ENCODE results near the gene KBTBD6. TPM values are rescaled to one million over a fixed set of nuclear protein-coding genes. Genes with fewer than 3 reads are reported as not detected.
"Not testable (repeated sequence)": the region's sequence is repeated elsewhere in the genome, so short reads cannot be mapped to it uniquely, and the experiment has no call there.

The KBTBD6 gene
- total RNA-seq, 5 donors from 2014 or later (not counting 1 experiment from before 2014, with no cell fraction given) = 3.0 to 8.8 (median 7.8) TPM

DNA sequence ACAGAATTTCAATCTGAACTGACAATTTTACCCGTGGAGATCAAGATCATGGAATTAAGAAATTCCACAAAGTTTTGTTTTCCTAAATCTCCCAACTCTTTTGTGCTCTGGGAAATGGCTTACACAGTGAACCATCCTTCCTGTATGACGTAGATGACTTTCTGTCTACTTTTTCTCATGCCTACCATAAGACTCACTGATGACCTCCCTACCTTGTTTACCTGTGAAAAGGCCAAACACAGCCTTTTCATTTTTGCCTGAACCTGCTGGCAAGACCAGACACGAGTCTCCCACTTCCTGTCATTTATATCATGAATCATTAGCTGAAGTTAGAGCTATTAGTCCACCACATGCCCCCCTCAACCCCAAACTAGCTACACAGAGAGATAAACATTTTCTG lies 4.6 kb upstream of the KBTBD6 start:
- H3K27me3 Mint-ChIP-seq = no peaks in the 10 kb centered on the region

GRCh38 chr13:41136396-41137031 lies 3.9 kb upstream of the KBTBD6 start:
- H3K9me3 ChIP-seq = no peaks in the 10 kb centered on the region
- H3K4me1 ChIP-seq (ENCODE audit: control insufficient read depth in 1 of 2, extremely low read depth in 1 of 2, insufficient read depth in 2 of 2, low read length in 2 of 2) = peaks cover 7 to 15% of the 10 kb centered on the region in 2 experiments
- no peaks in the 10 kb centered on the region for H3K27me3 Mint-ChIP-seq
- no peak overlapping the region for H3K27ac Mint-ChIP-seq
- ATAC-seq (replicated peaks in 1 of 4) (no peak), DNase-seq (no peak)
- peaks cover 25 to 29% (median 25%) of the 10 kb centered on the region in 3 donors for H3K4me1 Mint-ChIP-seq
- CTCF ChIA-PET = interaction anchor here in 1 of 2 donors (0.6 kb wide), 1 partner anchor 58 kb away, joined by 3 read pairs; no protein-coding TSS in a partner anchor
- H3K36me3 ChIP-seq (ENCODE audit: control insufficient read depth in 2 of 2, extremely low read depth in 1 of 2, insufficient read depth in 1 of 2, low read length in 1 of 2) = no peaks in the 10 kb centered on the region
- H3K9me3 Mint-ChIP-seq = no peaks in the 10 kb centered on the region
- H3K36me3 Mint-ChIP-seq = peaks cover 14% of the 10 kb centered on the region
- POLR2A ChIA-PET = interaction anchor here in 1 of 2 donors (0.7 kb wide), 1 partner anchor 55 kb away, joined by 7 read pairs; no protein-coding TSS in a partner anchor
- no peak overlapping the region for H3K4me3 ChIP-seq (ENCODE audit: control insufficient read depth in 1 of 2, extremely low read depth in 1 of 2, low read length in 1 of 2)
- no peaks in the 10 kb centered on the region for H3K27me3 ChIP-seq (replicated peaks in 1 of 2; ENCODE audit: control insufficient read depth in 2 of 2, extremely low read depth in 1 of 2, insufficient read depth in 2 of 2, low read length in 1 of 2)
- no peak overlapping the region for H3K27ac ChIP-seq (ENCODE audit: low read length)
- 98% methylated on average over 6 of the region's 9 CpGs for WGBS (ENCODE audit: insufficient coverage)
- H3K4me3 Mint-ChIP-seq = no peak overlapping the region

More for the DNA sequence above, 4.6 kb upstream of the KBTBD6 start:
- no peak overlapping the region for H3K27ac ChIP-seq (ENCODE audit: low read length)
- WGBS (ENCODE audit: insufficient coverage) = 64% methylated on average over 3 of the region's 3 CpGs
- DNase-seq (no peak), ATAC-seq (replicated peaks in 1 of 4) (no peak)
- Mint-ChIP-seq H3K4me3 (no peak overlapping the region), H3K9me3 (no peaks in the 10 kb centered on the region), H3K27ac (no peak overlapping the region), H3K4me1 (peaks cover 19 to 25% (median 19%) of the 10 kb centered on the region in 3 donors), H3K36me3 (peaks cover 14% of the 10 kb centered on the region)
- H3K36me3 ChIP-seq (ENCODE audit: control insufficient read depth in 2 of 2, extremely low read depth in 1 of 2, insufficient read depth in 1 of 2, low read length in 1 of 2) = no peaks in the 10 kb centered on the region
- peaks cover 6 to 8% of the 10 kb centered on the region in 2 experiments for H3K4me1 ChIP-seq (ENCODE audit: control insufficient read depth in 1 of 2, extremely low read depth in 1 of 2, insufficient read depth in 2 of 2, low read length in 2 of 2)
- no peaks in the 10 kb centered on the region for H3K9me3 ChIP-seq
- POLR2A ChIA-PET = interaction anchor here in 1 of 2 donors (0.7 kb wide), 1 partner anchor 54 kb away, joined by 7 read pairs; no protein-coding TSS in a partner anchor
- H3K27me3 ChIP-seq (replicated peaks in 1 of 2; ENCODE audit: control insufficient read depth in 2 of 2, extremely low read depth in 1 of 2, insufficient read depth in 2 of 2, low read length in 1 of 2) = no peaks in the 10 kb centered on the region
- no peak overlapping the region for H3K4me3 ChIP-seq (ENCODE audit: control insufficient read depth in 1 of 2, extremely low read depth in 1 of 2, low read length in 1 of 2)
- CTCF ChIA-PET = interaction anchor here in 1 of 2 donors (0.6 kb wide), 1 partner anchor 58 kb away, joined by 3 read pairs; no protein-coding TSS in a partner anchor

- Histone ChIP-seq H3K27me3 (replicated peaks in 1 of 2; ENCODE audit: control insufficient read depth in 2 of 2, extremely low read depth in 1 of 2, insufficient read depth in 2 of 2, low read length in 1 of 2) (no peaks in the 10 kb centered on the region), H3K27ac (ENCODE audit: low read length) (no peak overlapping the region), H3K4me3 (ENCODE audit: control insufficient read depth in 1 of 2, extremely low read depth in 1 of 2, low read length in 1 of 2) (no peak overlapping the region), H3K4me1 (ENCODE audit: control insufficient read depth in 1 of 2, extremely low read depth in 1 of 2, insufficient read depth in 2 of 2, low read length in 2 of 2) (peaks cover 22 to 33% of the 10 kb centered on the region in 2 experiments), H3K9me3 (no peaks in the 10 kb centered on the region), H3K36me3 (ENCODE audit: control insufficient read depth in 2 of 2, extremely low read depth in 1 of 2, insufficient read depth in 1 of 2, low read length in 1 of 2) (no peaks in the 10 kb centered on the region)
- ChIA-PET CTCF (no interaction called here), POLR2A (no interaction called here)
- Mint-ChIP-seq H3K27me3 (no peaks in the 10 kb centered on the region), H3K9me3 (no peaks in the 10 kb centered on the region), H3K36me3 (peaks cover 14% of the 10 kb centered on the region), H3K4me1 (peaks cover 42 to 45% (median 44%) of the 10 kb centered on the region in 3 donors), H3K27ac (no peak overlapping the region), H3K4me3 (peak overlapping the region; percentile 96 to 99 (median 98))
- DNase-seq (no peak), ATAC-seq (replicated peaks in 1 of 4) (no peak)
- WGBS (ENCODE audit: insufficient coverage) = 96% methylated on average over 6 of the region's 6 CpGs
Measured at GRCh38 chr13:41133951-41134350, 1.3 kb upstream of the KBTBD6 start.

DNA sequence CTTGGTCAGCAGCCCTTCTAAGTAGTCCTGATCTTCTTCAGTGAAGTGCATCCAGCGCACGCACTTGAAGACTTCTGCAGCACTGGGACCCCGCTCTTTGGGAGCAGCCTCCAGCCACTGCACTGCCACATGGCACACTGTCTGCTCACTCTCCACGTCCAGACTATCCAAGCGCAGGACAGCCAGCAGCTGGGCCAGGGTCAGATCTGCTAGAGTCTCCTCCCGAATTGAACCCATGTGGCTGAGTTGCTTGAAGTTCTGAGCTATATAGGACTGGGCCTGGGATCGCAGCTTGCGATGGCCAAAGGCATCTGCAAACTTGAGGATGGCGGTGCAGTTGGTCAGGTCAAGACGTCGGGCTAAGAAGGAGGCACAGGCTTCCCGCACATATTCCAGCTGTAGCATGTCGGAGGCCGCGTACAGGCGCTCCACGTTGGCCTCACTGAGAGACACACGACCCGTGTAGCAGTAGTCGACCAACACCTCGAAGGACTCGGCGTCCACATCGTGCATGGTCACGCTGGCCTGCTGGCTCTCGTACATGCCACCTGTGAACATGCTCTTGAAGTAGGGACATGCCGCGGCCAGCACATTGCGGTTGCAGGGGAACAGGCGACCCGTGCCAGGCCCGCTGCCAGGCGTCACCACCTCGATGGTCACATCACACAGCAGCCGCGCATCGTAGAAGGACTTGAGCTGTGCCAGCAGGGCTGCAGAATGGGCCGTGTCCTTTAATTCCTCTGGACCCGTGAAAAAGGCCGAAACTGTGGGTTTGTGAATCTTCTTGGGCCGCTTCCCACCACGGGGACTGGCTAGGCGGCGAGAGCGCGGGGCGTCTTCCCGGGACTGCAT lies 716 bp downstream of the KBTBD6 start:
- Histone ChIP-seq H3K27ac (ENCODE audit: low read length) (peak overlapping the region; percentile 66), H3K4me3 (ENCODE audit: control insufficient read depth in 1 of 2, extremely low read depth in 1 of 2, low read length in 1 of 2) (peak overlapping the region; percentile 64 to 84), H3K4me1 (ENCODE audit: control insufficient read depth in 1 of 2, extremely low read depth in 1 of 2, insufficient read depth in 2 of 2, low read length in 2 of 2) (peaks cover 24 to 33% of the 10 kb centered on the region in 2 experiments)
- 37% methylated on average over 43 of the region's 48 CpGs for WGBS (ENCODE audit: insufficient coverage)
- Mint-ChIP-seq H3K4me1 (peaks cover 54 to 63% (median 56%) of the 10 kb centered on the region in 3 donors), H3K27ac (peak overlapping the region; percentile 92 to 94), H3K36me3 (peaks cover 13% of the 10 kb centered on the region), H3K4me3 (peak overlapping the region; percentile 96 to 99 (median 98))
- H3K27me3 ChIP-seq (replicated peaks in 1 of 2; ENCODE audit: control insufficient read depth in 2 of 2, extremely low read depth in 1 of 2, insufficient read depth in 2 of 2, low read length in 1 of 2); CTCF ChIA-PET; H3K27me3 Mint-ChIP-seq; H3K36me3 ChIP-seq (ENCODE audit: control insufficient read depth in 2 of 2, extremely low read depth in 1 of 2, insufficient read depth in 1 of 2, low read length in 1 of 2); POLR2A ChIA-PET; H3K9me3 ChIP-seq; H3K9me3 Mint-ChIP-seq; DNase-seq: not testable (repeated sequence)
- peak in 3 of 4 experiments; percentile 3 to 8 (median 7) for ATAC-seq (replicated peaks in 1 of 4)

- H3K27me3 Mint-ChIP-seq; DNase-seq; H3K27ac Mint-ChIP-seq; H3K9me3 ChIP-seq; ATAC-seq (replicated peaks in 1 of 4); H3K27me3 ChIP-seq (replicated peaks in 1 of 2; ENCODE audit: control insufficient read depth in 2 of 2, extremely low read depth in 1 of 2, insufficient read depth in 2 of 2, low read length in 1 of 2); POLR2A ChIA-PET; H3K36me3 ChIP-seq (ENCODE audit: control insufficient read depth in 2 of 2, extremely low read depth in 1 of 2, insufficient read depth in 1 of 2, low read length in 1 of 2); H3K9me3 Mint-ChIP-seq; H3K27ac ChIP-seq (ENCODE audit: low read length): not testable (repeated sequence)
- Mint-ChIP-seq H3K36me3 (peaks cover 18% of the 10 kb centered on the region), H3K4me1 (peaks cover 54 to 64% (median 56%) of the 10 kb centered on the region in 3 donors), H3K4me3 (peak overlapping the region; percentile 96 to 99 (median 98))
- H3K4me3 ChIP-seq (ENCODE audit: control insufficient read depth in 1 of 2, extremely low read depth in 1 of 2, low read length in 1 of 2) = peak overlapping the region; percentile 15 to 84
- peaks cover 24 to 33% of the 10 kb centered on the region in 2 experiments for H3K4me1 ChIP-seq (ENCODE audit: control insufficient read depth in 1 of 2, extremely low read depth in 1 of 2, insufficient read depth in 2 of 2, low read length in 2 of 2)
- CTCF ChIA-PET = interaction anchor here in 1 of 2 donors (0.6 kb wide), 1 partner anchor 112 kb away, joined by 3 read pairs; the partner anchor contains the start of gene ELF1
- 100% methylated on average over 1 of the region's 4 CpGs for WGBS (ENCODE audit: insufficient coverage)
Measured at GRCh38 chr13:41131189-41131588, 1.4 kb downstream of the KBTBD6 start.

- Histone ChIP-seq H3K36me3 (ENCODE audit: control insufficient read depth in 2 of 2, extremely low read depth in 1 of 2, insufficient read depth in 1 of 2, low read length in 1 of 2) (peaks cover 0 to 2% of the 10 kb centered on the region in 2 donors), H3K4me3 (ENCODE audit: control insufficient read depth in 1 of 2, extremely low read depth in 1 of 2, low read length in 1 of 2) (peak overlapping the region in 1 of 2 donors; percentile 15), H3K9me3 (no peaks in the 10 kb centered on the region), H3K4me1 (ENCODE audit: control insufficient read depth in 1 of 2, extremely low read depth in 1 of 2, insufficient read depth in 2 of 2, low read length in 2 of 2) (peaks cover 24 to 33% of the 10 kb centered on the region in 2 experiments), H3K27me3 (replicated peaks in 1 of 2; ENCODE audit: control insufficient read depth in 2 of 2, extremely low read depth in 1 of 2, insufficient read depth in 2 of 2, low read length in 1 of 2) (no peaks in the 10 kb centered on the region), H3K27ac (ENCODE audit: low read length) (no peak overlapping the region)
- WGBS (ENCODE audit: insufficient coverage) = no CpG with 5 or more reads among the region's 3 CpGs
- POLR2A ChIA-PET = no interaction called here
- peaks cover 18% of the 10 kb centered on the region for H3K36me3 Mint-ChIP-seq
- no peaks in the 10 kb centered on the region for H3K9me3 Mint-ChIP-seq
- CTCF ChIA-PET = no interaction called here
- DNase-seq (peak in 1 of 35 experiments; percentile 21), ATAC-seq (replicated peaks in 1 of 4) (no peak)
- H3K4me1 Mint-ChIP-seq = peaks cover 54 to 64% (median 56%) of the 10 kb centered on the region in 3 donors
- peak overlapping the region; percentile 96 to 99 (median 98) for H3K4me3 Mint-ChIP-seq
- H3K27me3 Mint-ChIP-seq = no peaks in the 10 kb centered on the region
- H3K27ac Mint-ChIP-seq = peak overlapping the region in 1 of 2 donors; percentile 2
Measured at GRCh38 chr13:41130356-41130755, 2.2 kb downstream of the KBTBD6 start.

Data from T-cell (primary cell).